GM21786 (cell line): ENCODE measurements around the gene SLC2A14.
"Not testable (repeated sequence)": the region's sequence is repeated elsewhere in the genome, so short reads cannot be mapped to it uniquely, and the experiment has no call there.

ENCODE experiments used
- ATAC-seq: cut with Tn5 transposase; IDR thresholded peaks from one replicate; pipeline ENCODE4 v1.9.1; 2021; ENCODE audit not compliant: unreplicated experiment

Gene SLC2A14

DNA sequence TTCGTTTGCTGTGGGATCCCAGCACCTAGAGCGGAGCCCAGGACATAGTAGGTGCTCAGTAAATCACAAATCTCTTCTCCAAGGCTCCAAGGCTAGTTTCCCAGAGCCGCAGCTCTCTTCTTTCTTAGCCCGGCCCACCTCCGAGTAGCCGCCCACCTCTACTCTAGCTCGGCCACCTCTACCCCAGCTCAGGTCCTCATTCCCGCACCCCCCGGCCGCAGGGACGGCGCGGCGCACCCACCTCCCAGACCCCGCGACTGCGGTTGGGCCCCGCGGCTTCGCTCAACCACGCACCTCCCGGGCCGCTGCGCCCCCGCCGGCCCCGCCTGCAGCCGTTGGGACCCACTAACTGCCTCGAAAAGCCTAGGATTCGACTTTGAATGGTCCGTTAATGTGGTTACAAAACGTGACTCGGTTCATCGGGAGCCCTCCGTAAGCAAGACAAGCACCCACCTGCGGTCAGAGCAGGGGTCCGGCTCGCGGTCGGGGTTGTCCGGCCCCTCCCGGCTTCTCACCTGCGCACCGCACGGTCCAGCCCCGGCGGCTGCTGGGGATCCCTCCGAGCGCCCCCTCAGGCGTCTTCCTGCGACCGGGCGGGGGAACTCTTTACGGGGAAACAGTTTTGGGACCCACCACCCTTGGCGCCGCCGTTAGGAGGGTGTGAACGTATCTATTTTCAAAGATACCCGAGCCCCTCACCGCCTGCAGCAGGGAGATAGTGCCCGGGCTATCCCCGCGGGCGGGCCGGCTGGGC lies at the start of gene SLC2A14:
TSS of gene SLC2A14 (minus strand) at position 350 of the 754 bp plus-strand sequence. CDS start 3,035 bp downstream, outside the sequence.
- ATAC-seq: no peak

DNA sequence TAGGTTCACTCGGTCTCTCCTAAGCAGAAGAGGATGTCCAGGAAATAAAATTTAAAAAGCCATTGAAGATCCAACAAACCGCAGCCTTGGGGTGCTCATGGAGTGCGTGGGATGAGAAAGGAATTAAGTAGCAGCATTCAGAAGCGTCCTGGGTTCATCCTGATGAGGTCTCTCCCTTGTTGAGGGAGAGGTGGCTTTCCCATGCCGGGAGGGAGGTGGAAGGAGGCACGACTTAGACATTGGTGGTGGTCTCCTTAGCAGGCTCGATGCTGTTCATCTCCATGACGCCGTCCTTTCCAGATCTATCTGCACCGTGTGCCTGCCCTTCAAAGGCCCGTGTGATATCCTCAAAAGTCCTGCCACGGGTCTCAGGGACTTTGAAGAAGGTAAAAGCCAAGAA lies 48.5 kb upstream of the SLC2A14 start:
- not testable (repeated sequence) for ATAC-seq

DNA sequence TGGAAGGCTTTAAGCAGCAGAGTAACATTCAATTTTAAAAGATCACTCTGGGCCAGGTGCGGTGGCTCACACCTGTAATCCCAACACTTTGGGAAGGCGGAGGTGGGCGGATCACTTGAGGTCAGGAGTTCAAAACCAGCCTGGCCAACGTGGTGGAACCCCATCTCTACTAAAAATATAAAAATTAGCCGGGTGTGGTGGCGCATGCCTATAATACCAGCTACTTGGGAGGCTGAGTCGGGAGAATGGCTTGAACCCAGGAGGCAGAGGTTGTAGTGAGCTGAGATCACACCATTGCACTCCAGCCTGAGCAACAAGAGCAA lies 45.5 kb upstream of the SLC2A14 start:
- ATAC-seq: not testable (repeated sequence)

DNA sequence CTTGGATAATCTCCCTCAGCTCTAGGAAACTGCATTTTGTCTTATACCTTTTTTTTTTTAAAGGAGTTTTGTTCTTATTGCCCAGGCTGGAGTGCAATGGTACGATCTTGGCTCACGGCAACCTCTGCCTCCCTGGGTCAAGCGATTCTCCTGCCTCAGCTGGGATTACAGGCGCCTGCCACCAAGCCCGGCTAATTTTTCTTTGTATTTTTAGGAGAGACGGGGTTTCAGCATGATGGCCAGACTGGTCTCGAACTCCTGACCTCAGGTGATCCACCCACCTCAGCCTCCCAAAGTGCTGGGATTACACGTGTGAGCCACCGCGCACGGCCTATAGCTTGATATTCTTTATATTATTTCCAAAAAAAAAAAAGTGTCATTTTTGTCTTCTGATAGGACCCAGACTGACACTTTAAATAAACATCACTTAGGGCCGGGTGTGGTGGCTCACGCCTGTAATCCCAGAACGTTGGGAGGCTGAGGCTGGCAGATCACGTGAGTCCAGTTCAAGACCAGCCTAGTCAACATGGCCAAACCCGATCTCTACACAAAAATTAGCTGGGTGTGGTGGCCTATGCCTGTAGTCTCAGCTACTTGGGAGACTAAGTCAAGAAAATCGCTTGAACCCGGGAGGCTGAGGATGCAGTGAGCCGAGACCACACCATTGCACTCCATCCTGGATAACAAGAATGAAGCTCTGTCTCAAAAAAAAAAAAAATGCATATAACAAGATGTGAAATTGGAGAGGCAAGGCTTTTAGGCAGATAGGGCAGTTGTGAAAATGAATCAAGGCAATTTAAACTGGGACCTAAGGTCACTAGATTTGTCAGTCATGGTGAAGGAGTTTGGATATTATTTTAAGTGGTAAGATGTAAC lies 44.9 kb upstream of the SLC2A14 start:
- ATAC-seq: no peak

DNA sequence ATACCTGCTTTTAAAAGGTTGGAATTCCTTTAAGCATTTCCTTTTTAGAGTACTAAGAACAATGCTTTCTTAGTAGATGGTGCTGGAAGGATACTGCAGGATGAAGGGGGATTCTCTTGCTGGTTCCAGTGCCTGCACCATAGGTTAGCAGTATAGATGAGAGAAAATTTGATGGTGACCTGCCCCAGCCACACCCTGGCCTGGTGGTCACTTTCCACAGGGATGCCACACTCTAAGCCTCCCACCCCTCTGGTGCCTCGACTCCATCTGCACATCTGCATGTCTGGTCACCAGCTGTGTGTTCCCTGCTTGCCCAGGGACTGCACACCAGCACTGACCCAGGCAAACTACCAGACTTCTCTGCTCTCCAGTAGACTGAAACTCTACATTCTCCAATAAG lies 44.2 kb upstream of the SLC2A14 start:
- no peak for ATAC-seq

DNA sequence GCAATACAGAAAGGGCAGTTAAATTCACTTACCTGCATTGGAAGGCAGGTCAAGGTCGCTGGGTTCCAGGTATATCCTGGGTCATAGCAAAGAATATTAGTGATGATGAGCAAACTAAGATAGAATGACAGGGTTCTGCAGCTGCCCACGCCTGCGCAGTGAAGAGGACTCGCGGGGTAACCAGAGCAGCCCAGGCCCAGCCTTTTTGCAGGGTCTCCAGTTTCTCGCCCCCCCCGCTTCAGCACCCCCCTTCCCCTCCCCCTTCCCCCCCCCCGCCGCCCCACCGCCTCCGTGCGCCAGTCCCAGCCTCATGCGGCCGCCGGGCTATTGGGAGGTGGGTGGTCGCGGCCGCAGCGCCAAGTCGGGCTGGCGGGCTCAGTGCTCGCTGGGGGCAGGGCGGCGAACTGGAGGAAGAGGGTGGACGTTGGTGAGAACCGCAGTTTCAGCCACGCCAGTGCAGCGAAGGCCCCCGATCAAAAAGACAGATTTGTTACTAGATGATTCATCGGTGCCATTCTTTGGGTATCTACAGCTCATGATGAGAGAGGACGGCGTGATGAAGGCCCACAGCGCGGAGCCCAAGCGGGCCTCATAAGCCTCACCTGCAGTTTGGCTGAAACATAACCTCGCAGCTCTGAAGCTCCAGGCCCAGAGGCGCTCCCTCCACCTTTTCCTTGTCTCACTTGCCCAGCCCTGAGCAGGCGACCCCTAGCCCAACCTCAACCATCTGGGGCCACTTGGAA lies 43.1 kb upstream of the SLC2A14 start:
- no peak for ATAC-seq

DNA sequence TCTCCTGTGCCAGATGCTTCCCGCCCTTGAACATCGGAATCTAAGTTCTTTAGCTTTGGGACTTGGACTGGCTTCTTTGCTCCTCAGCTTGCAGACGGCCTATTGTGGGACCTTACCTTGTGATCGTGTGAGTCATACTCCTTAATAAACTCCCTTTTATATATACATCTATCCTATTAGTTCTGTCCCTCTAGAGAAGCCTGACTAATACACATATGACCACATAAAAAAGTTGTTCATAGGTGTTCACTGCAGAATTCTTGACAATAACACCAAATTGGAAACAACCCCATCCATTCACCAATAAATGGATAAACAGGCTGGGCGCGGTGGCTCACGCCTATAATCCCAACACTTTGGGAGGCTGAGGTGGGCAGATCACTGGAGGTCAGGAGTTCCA lies 37.4 kb upstream of the SLC2A14 start:
- not testable (repeated sequence) for ATAC-seq

DNA sequence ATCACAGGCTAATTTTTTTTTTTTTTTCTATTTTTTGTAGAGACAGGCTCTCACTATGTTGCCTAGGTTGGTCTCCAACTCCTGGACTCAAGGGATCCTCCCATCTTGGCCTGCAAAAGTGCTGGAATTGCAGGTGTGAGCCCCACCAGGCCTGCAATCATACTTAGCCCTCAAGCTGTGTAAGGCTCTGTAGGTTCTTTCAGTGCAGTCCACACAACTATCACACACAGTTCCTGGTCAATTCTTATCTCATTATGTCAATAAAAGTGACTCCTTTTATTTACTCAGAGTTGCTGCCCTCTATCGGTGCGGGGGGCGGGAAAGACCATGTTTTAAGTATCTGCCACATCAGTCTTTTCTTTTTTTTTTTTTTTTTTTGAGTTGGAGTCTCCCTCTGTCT lies 34.3 kb upstream of the SLC2A14 start:
- no peak for ATAC-seq

DNA sequence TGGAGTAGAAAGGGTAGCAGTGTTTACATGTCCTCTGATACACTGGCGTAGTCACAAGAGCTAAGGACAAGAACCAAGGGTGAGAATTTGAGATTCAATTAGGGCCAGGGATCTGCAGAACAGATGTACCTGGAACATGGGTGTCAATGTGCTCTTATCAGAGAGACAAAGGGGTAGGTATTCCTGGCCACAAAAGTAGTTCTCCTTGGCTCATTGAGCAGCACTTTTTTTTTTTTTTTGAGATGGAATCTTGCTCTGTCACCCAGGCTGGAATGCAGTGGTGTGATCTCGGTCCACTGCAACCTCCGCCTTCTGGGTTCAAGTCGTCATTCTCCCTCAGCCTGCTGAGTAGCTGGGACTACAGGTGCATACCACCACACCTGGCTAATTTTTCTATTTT lies 33.6 kb upstream of the SLC2A14 start:
- not testable (repeated sequence) for ATAC-seq

DNA sequence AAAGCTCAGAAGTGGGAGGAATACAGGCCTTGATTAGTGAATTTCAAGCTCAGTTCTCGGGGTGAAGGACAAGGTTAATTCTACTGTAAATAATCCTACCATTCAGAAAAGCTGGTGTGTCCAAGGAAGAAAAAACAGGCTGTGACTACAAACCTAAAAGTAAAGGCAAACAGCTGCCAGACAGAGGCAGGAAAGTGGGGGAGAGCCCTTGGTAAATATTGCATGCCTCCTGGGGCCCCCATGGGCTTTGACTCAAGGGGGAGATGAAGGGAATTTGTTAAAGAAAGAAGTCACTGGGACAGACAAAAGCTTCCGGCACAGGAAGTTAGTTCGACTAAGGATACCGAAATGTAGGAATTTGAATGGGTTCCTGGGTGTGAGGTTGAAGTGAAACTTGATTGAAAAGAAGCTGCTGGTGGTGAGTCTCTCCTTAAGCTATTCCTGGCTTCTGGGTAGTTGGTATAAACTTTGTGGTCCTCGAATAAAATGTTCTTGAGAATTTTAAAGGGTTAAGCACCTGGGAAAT lies 32.9 kb upstream of the SLC2A14 start:
- ATAC-seq: not testable (repeated sequence)

DNA sequence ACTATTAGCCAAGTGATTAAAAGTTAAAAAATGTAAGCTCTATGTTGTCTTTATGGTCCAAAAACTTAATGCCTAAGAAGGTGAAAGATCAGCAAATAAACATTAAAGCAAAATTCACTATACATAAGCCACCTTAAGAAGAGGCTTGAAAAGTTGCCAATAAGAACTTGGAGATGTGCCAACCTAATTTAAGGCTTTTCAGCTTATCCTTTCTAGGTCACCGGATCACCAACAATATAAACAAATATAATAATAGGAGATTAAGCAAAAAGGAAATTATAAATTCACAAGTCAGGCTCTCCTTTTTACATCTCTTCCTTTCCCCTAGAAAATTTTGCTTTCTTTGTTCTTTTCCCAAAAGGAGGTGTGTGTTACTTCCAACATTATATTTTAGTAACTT lies 32.4 kb upstream of the SLC2A14 start:
- ATAC-seq: no peak

DNA sequence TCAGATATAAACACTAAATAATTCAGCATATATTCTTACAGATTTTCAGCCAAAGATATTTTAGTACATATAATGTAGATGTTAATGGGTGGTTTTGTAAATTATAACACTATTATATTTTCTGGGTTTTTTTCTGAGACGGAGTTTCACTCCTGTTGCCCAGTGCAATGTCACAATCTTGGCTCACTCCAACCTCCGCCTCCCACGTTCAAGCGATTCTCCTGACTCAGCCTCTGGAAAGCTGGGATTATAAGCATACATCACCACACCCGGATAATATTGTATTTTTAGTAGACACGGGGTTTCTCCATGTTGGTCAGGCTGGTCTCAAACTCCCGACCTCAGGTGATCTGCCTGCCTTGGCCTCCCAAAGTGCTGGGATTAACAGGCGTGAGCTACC lies 29.7 kb upstream of the SLC2A14 start:
- ATAC-seq: not testable (repeated sequence)

DNA sequence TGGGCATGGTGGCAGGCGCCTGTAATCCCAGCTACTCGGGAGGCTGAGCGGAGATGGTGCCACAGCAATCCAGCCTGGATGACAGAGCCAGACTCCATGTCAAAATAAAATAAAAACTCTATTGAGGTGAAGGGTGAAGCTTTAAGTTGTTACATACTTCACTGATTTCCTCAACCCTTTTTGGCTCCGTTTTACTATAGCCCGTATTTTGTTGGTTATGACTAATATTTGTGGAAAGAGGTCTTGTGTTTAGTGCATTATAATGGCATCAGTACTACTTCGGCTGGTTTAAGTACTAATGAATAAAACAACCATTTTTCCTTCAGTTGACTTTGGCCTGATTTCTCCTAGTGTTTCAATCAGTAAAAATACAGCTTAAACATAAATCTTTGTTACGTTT lies 27.0 kb upstream of the SLC2A14 start:
- ATAC-seq: no peak

DNA sequence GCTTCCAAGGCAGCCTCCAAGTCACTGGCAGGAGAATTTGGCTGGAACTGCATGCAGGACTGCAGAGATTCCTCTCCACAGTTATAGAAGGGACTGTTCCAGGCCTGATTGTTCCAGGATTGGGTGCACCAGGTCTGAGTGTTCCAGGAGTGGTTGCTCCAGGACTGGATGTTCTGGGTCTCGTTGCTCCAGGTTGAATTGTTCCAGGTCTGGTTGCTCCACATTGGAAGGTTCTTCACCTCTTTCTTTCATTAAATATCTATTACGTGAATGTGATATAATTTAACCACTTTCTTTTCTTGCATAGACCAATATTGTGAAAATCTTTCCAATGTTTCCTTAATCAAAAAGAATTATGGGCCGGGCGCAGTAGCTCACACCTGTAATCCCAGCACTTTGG lies 24.0 kb upstream of the SLC2A14 start:
- ATAC-seq: not testable (repeated sequence)

DNA sequence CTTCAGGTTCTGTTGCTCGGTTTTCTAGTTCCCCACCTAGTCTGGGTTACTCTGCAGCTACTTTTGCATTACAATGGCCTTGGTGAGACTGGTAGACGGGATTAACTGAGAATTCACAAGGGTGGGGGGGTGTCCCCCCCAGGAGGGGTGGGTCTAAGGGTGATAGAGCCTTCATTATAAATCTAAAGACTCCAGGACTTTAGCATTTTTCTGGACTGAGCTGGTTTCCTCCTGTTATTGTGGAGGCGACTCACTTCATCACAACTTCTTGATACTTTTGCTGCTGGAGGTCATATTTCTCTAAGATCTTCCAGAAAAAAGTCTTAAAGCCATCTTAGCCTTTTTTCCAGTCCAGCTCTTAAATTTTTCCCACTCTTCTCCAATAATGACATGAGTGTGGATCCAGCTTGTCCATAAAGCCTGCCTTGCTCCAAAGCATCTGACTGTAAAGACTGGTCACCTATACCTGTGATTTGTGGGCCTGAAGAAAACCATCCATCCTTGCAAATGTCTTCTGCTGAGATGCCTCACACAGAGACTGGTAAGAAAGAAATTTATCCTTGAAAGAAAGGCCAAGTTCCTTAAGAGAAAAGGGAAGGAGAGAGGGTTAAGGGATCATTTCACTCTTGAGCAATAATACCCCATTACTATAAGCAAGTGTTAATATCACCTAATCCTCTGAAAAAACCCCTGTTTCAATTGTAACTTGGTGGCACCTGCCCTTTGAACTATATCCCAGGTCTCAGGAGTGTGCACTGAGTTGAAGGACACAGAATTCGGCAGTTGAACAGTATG lies 19.7 kb upstream of the SLC2A14 start:
- ATAC-seq: no peak

DNA sequence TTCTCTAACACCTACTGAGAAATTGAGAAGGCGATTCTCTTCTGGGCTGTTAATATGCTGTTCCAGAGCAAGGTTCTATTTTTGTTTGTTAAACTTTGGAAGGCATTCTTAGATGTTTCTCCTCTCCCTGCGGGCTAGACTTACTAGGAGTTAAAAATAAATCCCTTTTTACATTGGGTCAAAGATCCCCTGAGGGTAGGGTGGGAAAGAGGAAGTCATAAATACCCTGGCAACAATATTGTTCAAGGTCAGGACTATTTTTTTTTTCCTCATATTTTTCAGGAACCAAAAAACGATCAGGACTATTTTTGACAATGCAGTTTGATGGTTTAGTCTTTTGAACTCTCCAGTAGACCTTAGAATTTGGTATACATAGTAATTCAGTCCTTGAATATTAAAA lies 12.0 kb upstream of the SLC2A14 start:
- ATAC-seq: no peak

DNA sequence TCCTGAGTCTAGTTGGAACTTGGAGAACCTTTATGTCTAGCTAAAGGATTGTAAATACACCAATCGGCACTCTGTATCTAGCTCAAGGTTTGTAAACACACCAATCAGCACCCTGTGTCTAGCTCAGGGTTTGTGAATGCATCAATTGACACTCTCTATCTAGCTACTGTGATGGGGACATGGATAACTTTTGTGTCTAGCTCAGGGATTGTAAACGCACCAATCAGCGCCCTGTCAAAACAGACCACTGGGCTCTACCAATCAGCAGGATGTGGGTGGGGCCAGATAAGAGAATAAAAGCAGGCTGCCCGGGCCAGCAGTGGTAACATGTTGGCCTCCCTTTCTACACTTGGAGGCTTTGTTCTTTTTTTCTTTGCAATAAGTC lies 9.0 kb upstream of the SLC2A14 start:
- ATAC-seq: not testable (repeated sequence)

DNA sequence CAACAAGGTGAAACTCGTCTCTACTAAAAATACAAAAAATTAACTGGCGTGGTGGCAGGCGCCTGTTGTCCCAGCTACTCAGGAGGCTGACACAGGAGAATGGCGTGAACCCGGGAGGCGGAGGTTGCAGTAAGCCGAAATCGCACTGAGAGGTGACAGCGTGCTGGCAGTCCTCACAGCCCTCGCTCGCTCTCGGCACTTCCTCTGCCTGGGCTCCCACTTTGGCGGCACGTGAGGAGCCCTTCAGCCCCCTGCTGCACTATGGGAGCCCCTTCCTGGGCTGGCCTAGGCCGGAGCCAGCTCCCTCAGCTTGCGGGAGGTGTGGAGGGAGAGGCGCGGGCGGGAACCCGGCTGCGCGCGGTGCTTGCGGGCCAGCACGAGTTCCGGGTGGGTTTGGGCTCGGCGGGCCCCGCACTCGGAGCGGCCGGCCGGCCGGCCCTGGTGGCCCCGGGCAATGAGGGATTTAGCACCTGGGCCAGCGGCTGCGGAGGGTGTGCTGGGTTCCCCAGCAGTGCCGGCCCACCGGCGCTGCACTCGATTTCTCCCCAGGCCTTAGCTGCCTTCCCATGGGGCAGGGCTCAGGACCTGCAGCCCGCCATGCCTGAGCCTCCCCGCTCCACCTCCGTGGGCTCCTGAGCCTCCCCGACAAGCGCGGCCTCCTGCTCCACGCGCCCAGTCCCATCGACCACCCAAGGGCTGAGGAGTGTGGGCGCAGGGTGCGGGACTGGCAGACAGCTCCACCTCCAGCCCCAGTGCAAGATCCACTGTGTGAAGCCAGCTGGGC lies 8.4 kb upstream of the SLC2A14 start:
- ATAC-seq: not testable (repeated sequence)

DNA sequence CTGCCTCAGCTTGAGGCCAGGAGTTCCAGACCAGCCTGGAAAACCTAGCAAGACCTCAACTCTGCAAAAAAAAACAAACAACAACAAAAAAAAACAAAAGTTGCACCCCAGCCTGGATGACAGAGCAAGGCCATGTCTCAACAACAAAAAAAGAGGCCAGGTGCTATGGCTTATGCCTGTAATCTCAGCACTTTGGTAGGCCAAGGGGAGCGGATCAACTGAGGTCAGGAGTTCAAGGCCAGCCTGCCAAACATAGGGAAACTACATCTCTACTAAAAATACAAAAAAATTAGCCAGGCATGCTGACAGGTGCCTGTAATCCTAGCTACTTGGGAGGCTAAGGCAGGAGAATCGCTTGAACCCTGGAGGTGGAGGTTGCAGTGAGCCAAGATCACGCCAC lies 6.5 kb upstream of the SLC2A14 start:
- ATAC-seq: no peak

DNA sequence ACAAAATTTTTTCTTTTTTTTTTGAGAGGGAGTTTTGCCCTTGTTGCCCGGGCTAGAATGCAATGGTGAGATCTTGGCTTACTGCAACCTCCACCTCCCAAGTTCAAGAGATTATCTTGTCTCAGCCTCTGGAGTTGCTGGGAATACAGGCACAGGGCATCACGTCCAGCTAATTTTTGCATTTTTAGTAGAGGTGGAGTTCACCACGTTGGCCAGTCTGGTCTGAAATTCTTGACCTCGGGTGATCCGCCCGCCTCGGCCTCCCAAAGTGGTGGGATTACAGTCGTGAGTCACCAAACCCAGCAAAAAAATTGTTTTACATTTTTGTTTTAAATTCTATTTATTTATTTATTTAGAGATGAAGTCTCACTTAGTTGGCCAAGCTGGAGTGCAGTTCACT lies 4.7 kb upstream of the SLC2A14 start:
- no peak for ATAC-seq
